ENCODE results near the gene FBXW11. TPM values are rescaled to one million over a fixed set of nuclear protein-coding genes. Genes with fewer than 3 reads are reported as not detected.
"Not testable (repeated sequence)": the region's sequence is repeated elsewhere in the genome, so short reads cannot be mapped to it uniquely, and the experiment has no call there.

The FBXW11 gene
- total RNA-seq, 4 donors from 2014 or later = 35.9 to 56.8 (median 50.9) TPM

DNA sequence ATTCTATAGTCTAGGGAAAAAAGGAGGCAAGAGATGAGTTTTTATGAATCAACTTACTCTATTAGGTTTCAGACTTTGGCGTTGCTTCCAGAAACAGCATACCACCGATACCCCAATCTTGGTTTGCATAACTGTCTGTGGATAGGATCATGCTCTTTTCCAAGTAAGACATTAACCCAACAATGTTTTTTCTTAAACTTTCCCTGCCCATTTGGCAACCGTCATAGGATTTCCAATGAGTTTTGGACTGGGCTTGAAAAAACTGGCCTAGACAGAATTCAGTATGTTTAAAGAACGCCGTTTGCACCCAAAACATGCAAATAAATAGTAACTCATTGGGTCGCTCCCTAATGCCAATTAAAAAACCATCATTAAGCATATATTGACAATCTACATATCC lies 114.8 kb downstream of the FBXW11 start:
- H3K4me3 ChIP-seq (ENCODE audit: low read depth, poor library complexity, severe bottlenecking) = no peak overlapping the region
- 72 to 75% methylated on average over 6 of the region's 6 CpGs for WGBS, 2 donors
- intact Hi-C loops (cut with DNase I; ENCODE audit: low total_unique reads) = no loop called here
- DNase-seq (ENCODE audit: low spot score in 2 of 2) = no peak
- no peak for TF ChIP-seq CTCF (IDR thresholded peaks at IDR 0.05)
- no peak for TF ChIP-seq POLR2A (IDR thresholded peaks at IDR 0.05)

GRCh38 chr5:171891150-171891549 lies 115.3 kb downstream of the FBXW11 start:
- intact Hi-C loops (cut with DNase I; ENCODE audit: low total_unique reads) = no loop called here
- WGBS, 2 donors = 88 to 95% methylated on average over 4 of the region's 4 CpGs
- TF ChIP-seq CTCF (IDR thresholded peaks at IDR 0.05) (no peak), POLR2A (IDR thresholded peaks at IDR 0.05) (no peak)
- no peak overlapping the region for H3K4me3 ChIP-seq (ENCODE audit: low read depth, poor library complexity, severe bottlenecking)
- DNase-seq (ENCODE audit: low spot score in 2 of 2) = no peak

GRCh38 chr5:171888051-171888481 lies 118.4 kb downstream of the FBXW11 start:
- no peak overlapping the region for H3K4me3 ChIP-seq (ENCODE audit: low read depth, poor library complexity, severe bottlenecking)
- intact Hi-C loops (cut with DNase I; ENCODE audit: low total_unique reads) = no loop called here
- no peak for DNase-seq (ENCODE audit: low spot score in 2 of 2)
- TF ChIP-seq POLR2A (IDR thresholded peaks at IDR 0.05) = no peak
- TF ChIP-seq CTCF (IDR thresholded peaks at IDR 0.05) = no peak
- WGBS, 2 donors = 77 to 82% methylated on average over 3 of the region's 3 CpGs

GRCh38 chr5:171886037-171886436 lies 120.4 kb downstream of the FBXW11 start:
- intact Hi-C loops (cut with DNase I; ENCODE audit: low total_unique reads); H3K4me3 ChIP-seq (ENCODE audit: low read depth, poor library complexity, severe bottlenecking); DNase-seq (ENCODE audit: low spot score in 2 of 2): not testable (repeated sequence)
- WGBS, 2 donors = 67 to 93% methylated on average over 1 to 2 of the region's 2 CpGs

DNA sequence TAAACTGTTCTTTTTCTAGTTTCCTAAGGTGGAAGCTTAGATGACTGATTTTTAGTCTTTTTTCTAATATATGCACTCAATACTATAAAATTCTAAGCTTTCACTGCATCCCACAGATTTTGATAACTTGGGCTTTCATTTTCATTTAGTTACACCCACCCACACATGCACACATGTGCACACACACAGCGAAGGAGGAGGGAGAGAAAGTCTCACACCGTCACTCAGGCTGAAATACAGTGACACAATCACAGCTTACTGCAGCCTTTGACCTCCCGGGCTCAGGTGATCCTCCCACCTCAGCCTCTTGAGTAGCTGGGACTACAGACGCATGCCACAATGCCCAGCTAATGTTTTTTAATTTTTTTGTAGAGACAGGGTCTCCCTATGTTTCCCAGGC lies 124.3 kb downstream of the FBXW11 start:
- no peak for DNase-seq (ENCODE audit: low spot score in 2 of 2)
- 88 to 91% methylated on average over 4 of the region's 4 CpGs for WGBS, 2 donors
- no peak overlapping the region for H3K4me3 ChIP-seq (ENCODE audit: low read depth, poor library complexity, severe bottlenecking)
- intact Hi-C loops (cut with DNase I; ENCODE audit: low total_unique reads) = no loop called here
- no peak for TF ChIP-seq POLR2A (IDR thresholded peaks at IDR 0.05)
- no peak for TF ChIP-seq CTCF (IDR thresholded peaks at IDR 0.05)

DNA sequence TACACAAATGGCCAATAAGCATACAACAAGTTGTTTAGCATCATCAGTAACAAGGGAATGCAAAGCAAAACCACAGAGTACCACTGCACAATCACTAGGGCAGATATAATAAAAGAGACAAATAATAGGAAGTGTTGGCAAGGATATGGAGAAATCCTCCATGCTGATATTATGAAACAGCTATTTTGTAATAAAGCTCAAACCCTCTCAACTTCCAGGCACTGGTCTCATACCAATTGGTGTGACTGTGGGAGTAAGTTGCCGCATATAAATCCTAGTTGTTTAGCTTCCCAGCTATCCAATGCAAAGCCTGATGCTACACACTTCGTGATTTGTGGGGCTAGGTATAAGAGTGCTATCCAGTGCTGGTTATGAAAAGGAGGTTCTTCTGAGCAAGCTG lies 132.2 kb downstream of the FBXW11 start:
- DNase-seq (ENCODE audit: low spot score in 2 of 2) = no peak
- 96 to 97% methylated on average over 2 of the region's 2 CpGs for WGBS, 2 donors
- H3K4me3 ChIP-seq (ENCODE audit: low read depth, poor library complexity, severe bottlenecking) = no peak overlapping the region
- TF ChIP-seq POLR2A (IDR thresholded peaks at IDR 0.05) = no peak
- intact Hi-C loops (cut with DNase I; ENCODE audit: low total_unique reads) = no loop called here

GRCh38 chr5:171872666-171873065 lies 133.8 kb downstream of the FBXW11 start:
- no peak overlapping the region for H3K4me3 ChIP-seq (ENCODE audit: low read depth, poor library complexity, severe bottlenecking)
- no peak for DNase-seq (ENCODE audit: low spot score in 2 of 2)
- intact Hi-C loops (cut with DNase I; ENCODE audit: low total_unique reads) = no loop called here
- 94 to 98% methylated on average over 5 of the region's 5 CpGs for WGBS, 2 donors
- no peak for TF ChIP-seq POLR2A (IDR thresholded peaks at IDR 0.05)
- TF ChIP-seq CTCF (IDR thresholded peaks at IDR 0.05) = no peak
